Karpas-422 (cell line): ENCODE results near the gene SLFNL1. TPM values are rescaled to one million over a fixed set of nuclear protein-coding genes. Genes with fewer than 3 reads are reported as not detected.

ENCODE experiments used
- DNase-seq: peaks from one replicate; pipeline ENCODE4 v3.0.0-alpha.2; 2015
- H2AFZ ChIP-seq: fragments of 200-600 bp; sonication (generic); 2 replicates; pipeline ENCODE4 v1.6.1; 2014; ENCODE audit warnings: antibody characterized with exemption, low read length, mixed read lengths
- H3K27ac ChIP-seq: fragments of 200-600 bp; sonication (generic); 2 replicates; pipeline ENCODE4 v1.5.1; 2014; ENCODE audit warnings: mild to moderate bottlenecking, low read length, moderate library complexity
- H3K27me3 ChIP-seq: fragments of 200-600 bp; sonication (generic); 2 replicates; pipeline ENCODE4 v1.6.1; 2014; ENCODE audit warnings: low read length, mixed read lengths
- H3K36me3 ChIP-seq: fragments of 200-600 bp; sonication (generic); 2 replicates; pipeline ENCODE4 v1.6.1; 2014; ENCODE audit warnings: low read length, mixed read lengths; ENCODE audit not compliant: insufficient read depth
- H3K4me1 ChIP-seq: fragments of 200-600 bp; sonication (generic); 2 replicates; pipeline ENCODE4 v1.6.1; 2014; ENCODE audit warnings: mild to moderate bottlenecking, low read length, mixed read lengths
- H3K4me2 ChIP-seq: fragments of 200-600 bp; sonication (generic); 2 replicates; pipeline ENCODE4 v1.6.1; 2014; ENCODE audit warnings: low read length, low read depth, mild to moderate bottlenecking; ENCODE audit not compliant: poor library complexity, severe bottlenecking
- H3K4me3 ChIP-seq: fragments of 200-600 bp; sonication (generic); 2 replicates; pipeline ENCODE4 v1.5.1; 2014; ENCODE audit warnings: mild to moderate bottlenecking, antibody characterized with exemption, low read length, mixed read lengths
- H3K79me2 ChIP-seq: fragments of 200-600 bp; sonication (generic); 2 replicates; pipeline ENCODE4 v1.6.1; 2014; ENCODE audit warnings: mild to moderate bottlenecking, low read length, mixed read lengths
- H3K9ac ChIP-seq: fragments of 200-600 bp; sonication (generic); 2 replicates; pipeline ENCODE4 v1.6.0; 2014; ENCODE audit warnings: low read length
- H3K9me2 ChIP-seq: fragments of 200-600 bp; sonication (generic), shearing (Covaris generic); replicated peaks from 2 replicates; pipeline ENCODE4 v1.6.0; 2014; ENCODE audit warnings: mild to moderate bottlenecking, low read length, moderate library complexity; ENCODE audit not compliant: insufficient read depth
- H3K9me3 ChIP-seq: fragments of 300-700, 200-600 bp; sonication (generic); 2 replicates; pipeline ENCODE4 v1.6.1; 2014; ENCODE audit warnings: low read length, mixed read lengths
- H4K20me1 ChIP-seq: fragments of 200-600 bp; sonication (generic); 2 replicates; pipeline ENCODE4 v1.6.1; 2014; ENCODE audit warnings: mild to moderate bottlenecking, antibody characterized with exemption, low read length, low read depth; ENCODE audit not compliant: insufficient read depth
- total RNA-seq: library from RNA; depleted of rRNA; stranded (reverse); fragments of >200 nt; shearing (Covaris generic); gene quantifications from 2 replicates; pipeline ENCODE4 v1.2.3, GENCODE V29; 2014; ENCODE audit warnings: low replicate concordance

SLFNL1 gene
- total RNA-seq, 1 experiment from 2014 or later, result 0.89 TPM

- peaks cover 92% of the 10 kb centered on the region for H3K36me3 ChIP-seq
- H3K79me2 ChIP-seq, result peaks cover 89% of the 10 kb centered on the region
Observed at GRCh38 chr1:40987439-40988276, 33.9 kb downstream of the SLFNL1 start.

GRCh38 chr1:40986956-40987355 is 34.6 kb downstream of the SLFNL1 start:
- peaks cover 91% of the 10 kb centered on the region for H3K36me3 ChIP-seq
- peaks cover 90% of the 10 kb centered on the region for H3K79me2 ChIP-seq
- no peak overlapping the region for H3K9ac ChIP-seq
- no peak overlapping the region for H3K27ac ChIP-seq
- H3K4me2 ChIP-seq, result no peak overlapping the region
- no peaks in the 10 kb centered on the region for H3K9me3 ChIP-seq
- H3K9me2 ChIP-seq, result no peaks in the 10 kb centered on the region
- H3K27me3 ChIP-seq, result no peaks in the 10 kb centered on the region
- H3K4me1 ChIP-seq, result peaks cover 9% of the 10 kb centered on the region
- H2AFZ ChIP-seq, result no peak overlapping the region
- H4K20me1 ChIP-seq, result peaks cover 17% of the 10 kb centered on the region
- no peak for DNase-seq
- no peak overlapping the region for H3K4me3 ChIP-seq

More at GRCh38 chr1:40987439-40988276, 33.9 kb downstream of the SLFNL1 start:
- Histone ChIP-seq H2AFZ (no peak overlapping the region), H3K9me3 (no peaks in the 10 kb centered on the region), H3K4me3 (no peak overlapping the region), H3K27me3 (no peaks in the 10 kb centered on the region), H3K9me2 (no peaks in the 10 kb centered on the region), H4K20me1 (peaks cover 17% of the 10 kb centered on the region; the same call in 1 of the 2 replicates), H3K9ac (no peak overlapping the region), H3K4me1 (peaks cover 4% of the 10 kb centered on the region; the same call in 1 of the 2 replicates), H3K4me2 (no peak overlapping the region), H3K27ac (no peak overlapping the region)
- DNase-seq, result no peak

GRCh38 chr1:40986328-40986783 is 35.2 kb downstream of the SLFNL1 start:
- Histone ChIP-seq H4K20me1 (peaks cover 15% of the 10 kb centered on the region), H3K4me1 (peaks cover 15% of the 10 kb centered on the region), H3K27me3 (no peaks in the 10 kb centered on the region), H3K79me2 (peaks cover 90% of the 10 kb centered on the region), H3K36me3 (peaks cover 90% of the 10 kb centered on the region), H3K4me3 (no peak overlapping the region), H3K4me2 (no peak overlapping the region), H3K27ac (no peak overlapping the region), H3K9ac (no peak overlapping the region), H3K9me3 (no peaks in the 10 kb centered on the region), H2AFZ (no peak overlapping the region), H3K9me2 (no peaks in the 10 kb centered on the region)
- no peak for DNase-seq

GRCh38 chr1:40985875-40986274 is 35.6 kb downstream of the SLFNL1 start:
- DNase-seq, result no peak
- H4K20me1 ChIP-seq, result peaks cover 19% of the 10 kb centered on the region
- H3K4me1 ChIP-seq, result peaks cover 20% of the 10 kb centered on the region
- H3K27me3 ChIP-seq, result no peaks in the 10 kb centered on the region
- no peak overlapping the region for H3K4me2 ChIP-seq
- H3K9me3 ChIP-seq, result no peaks in the 10 kb centered on the region
- H2AFZ ChIP-seq, result no peak overlapping the region
- H3K9ac ChIP-seq, result no peak overlapping the region
- H3K36me3 ChIP-seq, result peaks cover 90% of the 10 kb centered on the region
- H3K79me2 ChIP-seq, result peaks cover 90% of the 10 kb centered on the region
- H3K27ac ChIP-seq, result no peak overlapping the region
- H3K4me3 ChIP-seq, result no peak overlapping the region
- H3K9me2 ChIP-seq, result no peaks in the 10 kb centered on the region

- no peak for DNase-seq
- peaks cover 84% of the 10 kb centered on the region for H3K36me3 ChIP-seq
- no peaks in the 10 kb centered on the region for H3K9me2 ChIP-seq
- H4K20me1 ChIP-seq, result peaks cover 19% of the 10 kb centered on the region
- no peaks in the 10 kb centered on the region for H3K27me3 ChIP-seq
- no peak overlapping the region for H3K27ac ChIP-seq
- H3K79me2 ChIP-seq, result peaks cover 92% of the 10 kb centered on the region
- no peak overlapping the region for H2AFZ ChIP-seq
- H3K9ac ChIP-seq, result no peak overlapping the region
- H3K4me1 ChIP-seq, result peaks cover 21% of the 10 kb centered on the region
- H3K4me2 ChIP-seq, result no peak overlapping the region
- H3K4me3 ChIP-seq, result no peak overlapping the region
- no peaks in the 10 kb centered on the region for H3K9me3 ChIP-seq
Observed at GRCh38 chr1:40985161-40985560, 36.4 kb downstream of the SLFNL1 start.

GRCh38 chr1:40984531-40984930 is 37.0 kb downstream of the SLFNL1 start:
- H3K79me2 ChIP-seq, result peaks cover 89% of the 10 kb centered on the region
- peaks cover 21% of the 10 kb centered on the region for H3K4me1 ChIP-seq
- peaks cover 78% of the 10 kb centered on the region for H3K36me3 ChIP-seq
- H3K9ac ChIP-seq, result no peak overlapping the region
- peaks cover 19% of the 10 kb centered on the region for H4K20me1 ChIP-seq
- no peak for DNase-seq
- H3K9me2 ChIP-seq, result no peaks in the 10 kb centered on the region
- H3K9me3 ChIP-seq, result no peaks in the 10 kb centered on the region
- no peak overlapping the region for H3K4me2 ChIP-seq
- H3K4me3 ChIP-seq, result no peak overlapping the region
- no peak overlapping the region for H2AFZ ChIP-seq
- no peaks in the 10 kb centered on the region for H3K27me3 ChIP-seq
- H3K27ac ChIP-seq, result no peak overlapping the region

GRCh38 chr1:40984066-40984465 is 37.5 kb downstream of the SLFNL1 start:
- no peak overlapping the region for H2AFZ ChIP-seq
- H3K27me3 ChIP-seq, result no peaks in the 10 kb centered on the region
- no peak overlapping the region for H3K9ac ChIP-seq
- H4K20me1 ChIP-seq, result peaks cover 19% of the 10 kb centered on the region
- H3K4me2 ChIP-seq, result no peak overlapping the region
- H3K9me2 ChIP-seq, result no peaks in the 10 kb centered on the region
- DNase-seq, result no peak
- H3K36me3 ChIP-seq, result peaks cover 73% of the 10 kb centered on the region
- no peak overlapping the region for H3K4me3 ChIP-seq
- H3K79me2 ChIP-seq, result peaks cover 85% of the 10 kb centered on the region
- no peak overlapping the region for H3K27ac ChIP-seq
- H3K9me3 ChIP-seq, result no peaks in the 10 kb centered on the region
- H3K4me1 ChIP-seq, result peaks cover 24% of the 10 kb centered on the region

- peaks cover 19% of the 10 kb centered on the region for H4K20me1 ChIP-seq
- no peaks in the 10 kb centered on the region for H3K27me3 ChIP-seq
- peaks cover 65% of the 10 kb centered on the region for H3K36me3 ChIP-seq
- H2AFZ ChIP-seq, result no peak overlapping the region
- no peak overlapping the region for H3K4me2 ChIP-seq
- no peak overlapping the region for H3K4me3 ChIP-seq
- H3K79me2 ChIP-seq, result peaks cover 78% of the 10 kb centered on the region
- H3K9me2 ChIP-seq, result no peaks in the 10 kb centered on the region
- no peak overlapping the region for H3K27ac ChIP-seq
- H3K9me3 ChIP-seq, result no peaks in the 10 kb centered on the region
- DNase-seq, result no peak
- peaks cover 28% of the 10 kb centered on the region for H3K4me1 ChIP-seq
- H3K9ac ChIP-seq, result no peak overlapping the region
Observed at GRCh38 chr1:40983286-40983685, 38.2 kb downstream of the SLFNL1 start.
